ENCODE data around the gene TGM1. TPM values are rescaled to one million over a fixed set of nuclear protein-coding genes. Genes with fewer than 3 reads are reported as not detected.
A peak's percentile ranks its signal among the peaks of the same experiment; 100 is the strongest.

Gene TGM1
- total RNA-seq, 1 donor from 2014 or later = 10.2 TPM

DNA sequence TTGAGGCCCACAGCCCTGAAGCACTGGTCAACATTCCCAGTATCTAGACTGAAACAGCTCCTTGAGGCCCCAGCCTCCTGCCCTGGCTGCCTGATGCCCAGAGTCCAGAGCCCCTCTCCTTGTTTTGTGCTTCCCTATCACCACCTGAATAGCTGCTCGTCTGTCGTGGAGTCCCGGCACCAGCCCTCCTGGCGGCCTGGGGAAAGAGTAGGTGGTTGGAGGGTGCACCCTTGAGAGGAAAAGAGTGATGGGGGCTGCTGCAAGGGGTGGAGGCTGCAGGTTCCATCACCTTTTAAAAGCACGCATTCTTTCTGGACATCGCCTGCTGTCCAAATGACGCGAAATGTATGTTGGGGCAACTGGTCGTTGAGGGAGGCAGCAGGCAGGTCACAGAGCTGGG, 5.2 kb upstream of the TGM1 start:
- H3K4me3 Mint-ChIP-seq = no peak overlapping the region
- H3K4me1 Mint-ChIP-seq = peaks cover 27% of the 10 kb centered on the region
- H3K36me3 Mint-ChIP-seq = peaks cover 13% of the 10 kb centered on the region
- no peaks in the 10 kb centered on the region for H3K27me3 Mint-ChIP-seq (ENCODE audit: low read depth)
- no peaks in the 10 kb centered on the region for H3K9me3 Mint-ChIP-seq
- no peak for DNase-seq (ENCODE audit: low spot score in 2 of 2, unreplicated experiment in 2 of 2)
- TF ChIP-seq, protein P1, sequence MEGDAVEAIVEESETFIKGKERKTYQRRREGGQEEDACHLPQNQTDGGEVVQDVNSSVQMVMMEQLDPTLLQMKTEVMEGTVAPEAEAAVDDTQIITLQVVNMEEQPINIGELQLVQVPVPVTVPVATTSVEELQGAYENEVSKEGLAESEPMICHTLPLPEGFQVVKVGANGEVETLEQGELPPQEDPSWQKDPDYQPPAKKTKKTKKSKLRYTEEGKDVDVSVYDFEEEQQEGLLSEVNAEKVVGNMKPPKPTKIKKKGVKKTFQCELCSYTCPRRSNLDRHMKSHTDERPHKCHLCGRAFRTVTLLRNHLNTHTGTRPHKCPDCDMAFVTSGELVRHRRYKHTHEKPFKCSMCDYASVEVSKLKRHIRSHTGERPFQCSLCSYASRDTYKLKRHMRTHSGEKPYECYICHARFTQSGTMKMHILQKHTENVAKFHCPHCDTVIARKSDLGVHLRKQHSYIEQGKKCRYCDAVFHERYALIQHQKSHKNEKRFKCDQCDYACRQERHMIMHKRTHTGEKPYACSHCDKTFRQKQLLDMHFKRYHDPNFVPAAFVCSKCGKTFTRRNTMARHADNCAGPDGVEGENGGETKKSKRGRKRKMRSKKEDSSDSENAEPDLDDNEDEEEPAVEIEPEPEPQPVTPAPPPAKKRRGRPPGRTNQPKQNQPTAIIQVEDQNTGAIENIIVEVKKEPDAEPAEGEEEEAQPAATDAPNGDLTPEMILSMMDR (IDR thresholded peaks at IDR 0.05; ENCODE audit: unreplicated experiment) = no peak
- no peak overlapping the region for H3K27ac Mint-ChIP-seq

DNA sequence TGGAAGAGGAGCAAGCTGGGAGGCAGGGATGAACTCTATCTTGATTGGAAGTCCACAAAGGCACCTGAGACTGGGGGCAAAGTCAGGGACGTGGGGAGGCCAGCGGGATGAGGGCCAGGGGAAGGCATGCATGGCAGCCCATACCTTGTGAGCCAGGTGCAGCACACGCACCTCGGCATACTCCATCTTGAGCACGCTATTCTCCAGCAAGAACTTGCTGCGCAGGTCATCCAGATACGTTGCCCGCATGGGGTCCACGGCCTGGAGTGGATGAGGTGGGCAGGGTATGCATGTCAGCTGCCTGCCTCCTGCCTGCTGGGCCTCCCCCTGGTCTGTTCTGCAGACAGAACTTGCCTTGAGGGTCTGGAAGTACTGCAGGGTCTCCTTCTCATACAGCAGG, 4.5 kb upstream of the TGM1 start:
- Mint-ChIP-seq H3K27ac (no peak overlapping the region), H3K4me3 (no peak overlapping the region), H3K4me1 (peaks cover 25% of the 10 kb centered on the region), H3K27me3 (ENCODE audit: low read depth) (no peaks in the 10 kb centered on the region), H3K36me3 (peaks cover 13% of the 10 kb centered on the region), H3K9me3 (no peaks in the 10 kb centered on the region)
- DNase-seq (ENCODE audit: low spot score in 2 of 2, unreplicated experiment in 2 of 2) = no peak
- TF ChIP-seq, protein P1 (IDR thresholded peaks at IDR 0.05; ENCODE audit: unreplicated experiment) = no peak

DNA sequence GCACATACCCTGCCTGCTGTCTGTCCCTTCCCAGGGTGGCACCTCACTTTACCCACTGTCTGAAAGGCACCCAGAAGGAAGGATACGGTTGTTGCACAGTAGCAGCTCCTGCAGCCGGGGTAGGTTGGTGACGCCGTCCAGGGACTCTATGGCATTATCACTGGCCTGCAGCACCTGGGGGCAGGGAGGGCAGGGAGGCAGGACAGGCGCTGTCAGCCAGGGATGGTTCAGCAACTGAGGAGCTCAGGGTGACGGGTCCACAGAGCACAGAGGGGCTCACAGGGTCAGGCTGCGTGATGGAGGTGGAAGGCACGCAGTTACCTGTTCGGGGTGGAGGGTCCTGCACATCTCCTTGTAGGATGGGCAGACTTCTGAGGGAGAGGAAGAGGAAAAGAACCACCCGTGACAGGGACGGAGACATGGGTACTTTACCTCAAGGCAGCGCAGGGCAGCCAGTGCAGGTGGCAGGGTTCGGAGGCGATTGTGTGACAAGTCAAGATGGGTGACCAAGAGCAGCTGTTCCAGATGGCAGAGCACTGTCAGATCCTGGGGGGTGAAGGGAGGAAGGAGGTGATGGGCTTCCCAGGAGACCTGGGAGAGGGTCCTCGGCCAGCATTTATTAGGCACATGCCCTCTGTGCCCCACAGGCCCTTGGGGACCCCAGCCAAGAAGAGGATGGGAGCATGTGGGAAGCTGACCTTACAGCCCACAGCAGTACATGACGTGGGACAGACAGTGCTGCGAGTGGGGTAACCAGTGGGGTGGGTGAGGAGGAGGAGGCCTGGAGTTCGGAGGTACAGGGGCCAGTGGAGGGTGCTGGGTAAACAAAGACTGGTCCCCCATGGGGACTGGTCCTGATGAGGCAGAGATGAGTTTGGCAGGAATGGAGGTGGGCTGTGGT, 3.6 kb upstream of the TGM1 start:
- peaks cover 13% of the 10 kb centered on the region for H3K36me3 Mint-ChIP-seq
- H3K4me1 Mint-ChIP-seq = peaks cover 16% of the 10 kb centered on the region
- TF ChIP-seq, protein P1 (IDR thresholded peaks at IDR 0.05; ENCODE audit: unreplicated experiment) = no peak
- no peak for DNase-seq (ENCODE audit: low spot score in 2 of 2, unreplicated experiment in 2 of 2)
- H3K27me3 Mint-ChIP-seq (ENCODE audit: low read depth) = no peaks in the 10 kb centered on the region
- no peak overlapping the region for H3K27ac Mint-ChIP-seq
- no peak overlapping the region for H3K4me3 Mint-ChIP-seq
- no peaks in the 10 kb centered on the region for H3K9me3 Mint-ChIP-seq

DNA sequence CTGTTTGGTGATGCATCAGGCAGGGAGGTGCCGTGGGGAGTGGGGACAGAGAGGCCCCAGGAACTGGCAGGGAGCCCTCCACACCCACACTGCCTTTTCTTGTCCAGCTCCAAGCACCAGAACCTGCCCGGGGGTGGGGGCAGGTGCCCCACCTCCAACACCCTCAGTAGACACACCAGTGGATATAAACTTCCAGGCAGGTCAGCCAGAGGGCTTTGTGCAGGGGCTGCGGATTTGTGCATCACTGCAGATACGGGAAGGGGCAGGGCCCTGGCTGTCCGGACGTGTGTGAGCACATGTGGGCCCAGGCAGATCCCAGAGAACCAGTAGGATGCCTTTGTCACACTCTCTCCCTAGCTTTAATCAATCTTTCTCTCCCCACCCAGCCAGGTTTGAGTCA, 1.3 kb upstream of the TGM1 start:
- Mint-ChIP-seq H3K9me3 (no peaks in the 10 kb centered on the region), H3K36me3 (peaks cover 13% of the 10 kb centered on the region), H3K4me3 (no peak overlapping the region), H3K4me1 (peaks cover 17% of the 10 kb centered on the region), H3K27me3 (ENCODE audit: low read depth) (no peaks in the 10 kb centered on the region), H3K27ac (peak overlapping the region; percentile 88)
- DNase-seq (ENCODE audit: low spot score in 2 of 2, unreplicated experiment in 2 of 2) = no peak
- TF ChIP-seq, protein P1 (IDR thresholded peaks at IDR 0.05; ENCODE audit: unreplicated experiment) = no peak

DNA sequence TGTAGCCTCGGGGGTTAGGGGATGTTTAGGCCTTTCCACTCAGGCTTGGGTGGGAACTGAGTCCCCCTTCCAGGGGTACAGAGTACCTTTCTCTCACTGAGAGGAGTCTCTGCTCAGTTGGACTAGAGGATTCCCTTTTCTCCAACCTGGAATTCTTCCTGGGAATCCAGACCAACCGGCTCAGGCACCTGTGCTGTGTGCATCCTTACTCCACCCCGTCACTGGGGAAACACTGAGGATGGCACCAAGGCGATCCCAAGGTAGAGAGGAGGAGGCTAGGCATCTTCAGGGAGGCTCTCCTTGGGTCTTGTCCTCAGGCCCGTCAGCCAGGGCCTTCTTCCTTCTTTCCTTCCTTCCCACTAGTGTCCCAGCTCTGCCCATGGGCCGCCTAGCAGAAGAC, 871 bp upstream of the TGM1 start:
- no peaks in the 10 kb centered on the region for H3K27me3 Mint-ChIP-seq (ENCODE audit: low read depth)
- H3K9me3 Mint-ChIP-seq = no peaks in the 10 kb centered on the region
- peak overlapping the region; percentile 88 for H3K27ac Mint-ChIP-seq
- no peak for DNase-seq (ENCODE audit: low spot score in 2 of 2, unreplicated experiment in 2 of 2)
- H3K4me3 Mint-ChIP-seq = no peak overlapping the region
- TF ChIP-seq, protein P1 (IDR thresholded peaks at IDR 0.05; ENCODE audit: unreplicated experiment) = no peak
- peaks cover 13% of the 10 kb centered on the region for H3K36me3 Mint-ChIP-seq
- H3K4me1 Mint-ChIP-seq = peaks cover 22% of the 10 kb centered on the region

All from mesothelial cell of epicardium (in vitro differentiated cells).